H1 (cell line): ENCODE results near the gene DCTN2. TPM values are rescaled to one million over a fixed set of nuclear protein-coding genes. Genes with fewer than 3 reads are reported as not detected.

Experiments used
- ATF2 ChIP-seq: IDR thresholded peaks from 2 replicates; pipeline ENCODE4 v1.6.1; 2012; ENCODE audit warnings: low read length, inconsistent platforms
- BACH1 ChIP-seq: IDR thresholded peaks from 2 replicates; pipeline ENCODE4 v1.6.1; 2012; ENCODE audit warnings: low read length, improper control_type of control experiment
- CBX8 ChIP-seq: fragments of 300-800, 300-1000 bp; sonication (generic); IDR thresholded peaks from 2 replicates; pipeline ENCODE4 v1.7.1; 2016; ENCODE audit warnings: low read depth, low read length, borderline replicate concordance
- CHD7 ChIP-seq: fragments of 300-600 bp; sonication (generic); IDR thresholded peaks from 2 replicates; pipeline ENCODE4 v1.7.1; 2012; ENCODE audit warnings: low read length, moderate library complexity, mild to moderate bottlenecking, inconsistent platforms; ENCODE audit not compliant: insufficient replicate concordance
- POLR2AphosphoS5 ChIP-seq: IDR thresholded peaks from 2 replicates; pipeline ENCODE4 v1.6.1; 2011; ENCODE audit warnings: low read depth, low read length
- SIRT6 ChIP-seq: IDR thresholded peaks from one replicate; pipeline ENCODE4 v1.7.1; 2012; ENCODE audit warnings: low read length, inconsistent platforms
- SP2 ChIP-seq: IDR thresholded peaks from 2 replicates; pipeline ENCODE4 v1.6.1; 2012; ENCODE audit warnings: mild to moderate bottlenecking, low read length, inconsistent platforms
- TAF7 ChIP-seq: optimal IDR thresholded peaks from 2 replicates; pipeline ENCODE3; 2011; ENCODE audit warnings: low read depth, mild to moderate bottlenecking, inconsistent platforms, low read length, moderate library complexity, borderline replicate concordance
- YY1 ChIP-seq: IDR thresholded peaks from 2 replicates; pipeline ENCODE4 v1.6.1; 2011; ENCODE audit warnings: low read depth, mild to moderate bottlenecking, low read length
- polyA plus RNA-seq, 7 experiments: library from polyadenylated mRNA; depleted of rRNA in 3 of 7; stranded (reverse) in 5 of 7; unstranded in 2 of 7; fragments of >200 nt in 5 of 7; fragments of 200-250 nt in 2 of 7; gene quantifications; 1 replicate in 5 of 7; 2 replicates in 1 of 7; 4 replicates in 1 of 7; pipeline versions ENCODE4 v1.2.1 to v1.2.3, GENCODE V29; 2011 to 2013; ENCODE audit warnings: missing spikeins in 2 of 7, mixed read lengths in 2 of 7
- total RNA-seq: library from RNA; stranded (reverse); fragmentation: NEBNext Ultra II Directional; extraction: Animal tissue kit (Norgen Biotek cat#: 25700); gene quantifications from 2 replicates; pipeline ENCODE4 v1.2.1, GENCODE V29; 2021

Gene DCTN2
- total and polyA plus RNA-seq, 2 of the 8 experiments (the other 6 are each of a cell fraction or from before 2014, with no cell fraction given), result 90.3 to 91.9 TPM

GRCh38 chr12:57554453-57554852 is 7.5 kb upstream of the DCTN2 start (continued):
- TF ChIP-seq ATF2 (no peak), TAF7 (no peak), SP2 (no peak), YY1 (no peak), POLR2AphosphoS5 (no peak), SIRT6 (no peak), BACH1 (no peak), CHD7 (no peak), CBX8 (no peak)
- TF ChIP-seq, all 59 proteins: peak for 0
